ENCODE results near the gene KLK10. TPM values are rescaled to one million over a fixed set of nuclear protein-coding genes. Genes with fewer than 3 reads are reported as not detected.

KLK10 gene
- total RNA-seq, 1 experiment from 2014 or later = not detected

- H3K27me3 ChIP-seq (ENCODE audit: control insufficient read depth, insufficient read depth, low read length) = peaks cover 2% of the 10 kb centered on the region; the same call in 1 of the 2 replicates
- ChIA-PET CTCF (interaction anchor here (0.6 to 1.0 kb wide), 3 partner anchors 18 to 95 kb away, joined by 4 to 9 read pairs (median 6); partner anchors contain the start of gene KLK8), POLR2A (interaction anchor here (0.5 to 0.6 kb wide), 3 partner anchors 16 to 318 kb away, joined by 3 to 11 read pairs (median 7); partner anchors contain the start of gene KLK12)
- BruUV-seq (replicated peaks) = no TSS peak
- peak overlapping the region; percentile 30 to 50 for H3K4me3 ChIP-seq (ENCODE audit: low read depth in 2 of 2, low read length in 2 of 2)
- TF ChIP-seq CTCF (IDR thresholded peaks at IDR 0.05) (no peak), POLR2AphosphoS5 (IDR thresholded peaks at IDR 0.05; ENCODE audit: low read depth, low read length) (no peak), SIN3A (IDR thresholded peaks at IDR 0.05; ENCODE audit: borderline replicate concordance, insufficient read depth, low read depth, low read length) (no peak), REST (IDR thresholded peaks at IDR 0.05; ENCODE audit: insufficient read depth in 1 of 2, low read depth in 2 of 2, low read length in 1 of 2) (no peak)
- ATAC-seq (peak; percentile 52; the same call in 1 of the 2 replicates), DNase-seq (ENCODE audit: low read depth, low spot score) (no peak)
- no peak overlapping the region for H3K27ac ChIP-seq (ENCODE audit: low read length)
- no peaks in the 10 kb centered on the region for H3K9me3 ChIP-seq (ENCODE audit: control insufficient read depth, insufficient read depth, low read depth, low read length)
- no peaks in the 10 kb centered on the region; the same call in 1 of the 2 replicates for H3K36me3 ChIP-seq (ENCODE audit: control insufficient read depth, insufficient read depth, low read length)
- intact Hi-C loops (cut with micrococcal nuclease; ENCODE audit: unreplicated experiment) (no loop called here), in situ Hi-C loops (cut with HindIII; ENCODE audit: low pct_unique_long_range_greater_than_20kb, low sequenced_read_pairs) (no loop called here)
- peaks cover 3% of the 10 kb centered on the region for H3K4me1 ChIP-seq (ENCODE audit: control insufficient read depth, insufficient read depth, low read length)
These were observed 565 bp downstream of the KLK10 start for GRCh38 chr19:51018745-51019543.

GRCh38 chr19:51016798-51017683 lies 2.5 kb downstream of the KLK10 start:
- intact Hi-C loops (cut with micrococcal nuclease; ENCODE audit: unreplicated experiment) = no loop called here
- DNase-seq (ENCODE audit: low read depth, low spot score) = no peak

More at GRCh38 chr19:51016798-51017683, 2.5 kb downstream of the KLK10 start:
- Histone ChIP-seq H3K36me3 (ENCODE audit: control insufficient read depth, insufficient read depth, low read length) (no peaks in the 10 kb centered on the region; the same call in 1 of the 2 replicates), H3K4me1 (ENCODE audit: control insufficient read depth, insufficient read depth, low read length) (peaks cover 3% of the 10 kb centered on the region), H3K9me3 (ENCODE audit: control insufficient read depth, insufficient read depth, low read depth, low read length) (no peaks in the 10 kb centered on the region), H3K27ac (ENCODE audit: low read length) (no peak overlapping the region), H3K27me3 (ENCODE audit: control insufficient read depth, insufficient read depth, low read length) (peaks cover 2% of the 10 kb centered on the region; the same call in 1 of the 2 replicates), H3K4me3 (ENCODE audit: low read depth in 2 of 2, low read length in 2 of 2) (peak overlapping the region; percentile 33 to 53)
- in situ Hi-C loops (cut with HindIII; ENCODE audit: low pct_unique_long_range_greater_than_20kb, low sequenced_read_pairs) = no loop called here
- TF ChIP-seq REST (IDR thresholded peaks at IDR 0.05; ENCODE audit: insufficient read depth in 1 of 2, low read depth in 2 of 2, low read length in 1 of 2) (no peak), SIN3A (IDR thresholded peaks at IDR 0.05; ENCODE audit: borderline replicate concordance, insufficient read depth, low read depth, low read length) (no peak), CTCF (IDR thresholded peaks at IDR 0.05) (peak; percentile 89), POLR2AphosphoS5 (IDR thresholded peaks at IDR 0.05; ENCODE audit: low read depth, low read length) (no peak), TCF7L2 (IDR thresholded peaks at IDR 0.05; ENCODE audit: low read depth, low read length) (no peak)
- ATAC-seq = peak; percentile 85
- ChIA-PET POLR2A (no interaction called here), CTCF (interaction anchor here (0.5 to 2.3 kb wide), 3 partner anchors 70 to 174 kb away, joined by 3 to 15 read pairs (median 4); no protein-coding TSS in a partner anchor)
- no TSS peak for BruUV-seq (replicated peaks)

Measured in Panc1 (cell line).